ENCODE measurements around the gene SLC25A51.

The SLC25A51 gene

GRCh38 chr9:37919956-37920335 lies 16.0 kb upstream of the SLC25A51 start:
- no peak overlapping the region for H3K27ac ChIP-seq (ENCODE audit: low read length)
- H3K36me3 ChIP-seq (ENCODE audit: control insufficient read depth, insufficient read depth, low read length): peaks cover 5% of the 10 kb centered on the region; the same call in 1 of the 2 replicates
- no peak overlapping the region for H3K4me3 ChIP-seq (ENCODE audit: low read length)
- H3K9me3 ChIP-seq (ENCODE audit: control insufficient read depth, insufficient read depth, low read length): no peaks in the 10 kb centered on the region
- no CpG with 5 or more reads among the region's 6 CpGs for WGBS (ENCODE audit: insufficient coverage, insufficient read length)
- DNase-seq (ENCODE audit: low read depth, low spot score): no peak
- no peaks in the 10 kb centered on the region for H3K27me3 ChIP-seq (ENCODE audit: control insufficient read depth, insufficient read depth, low read length)
- H3K4me1 ChIP-seq (ENCODE audit: control insufficient read depth, insufficient read depth, low read length): peaks cover 5% of the 10 kb centered on the region

GRCh38 chr9:37919246-37919955 lies 15.5 kb upstream of the SLC25A51 start:
- DNase-seq (ENCODE audit: low read depth, low spot score): no peak
- no peak overlapping the region for H3K4me3 ChIP-seq (ENCODE audit: low read length)
- no peaks in the 10 kb centered on the region for H3K9me3 ChIP-seq (ENCODE audit: control insufficient read depth, insufficient read depth, low read length)
- H3K27ac ChIP-seq (ENCODE audit: low read length): no peak overlapping the region
- WGBS (ENCODE audit: insufficient coverage, insufficient read length): no CpG with 5 or more reads among the region's 16 CpGs
- no peaks in the 10 kb centered on the region for H3K27me3 ChIP-seq (ENCODE audit: control insufficient read depth, insufficient read depth, low read length)
- peaks cover 5% of the 10 kb centered on the region; the same call in 1 of the 2 replicates for H3K36me3 ChIP-seq (ENCODE audit: control insufficient read depth, insufficient read depth, low read length)
- H3K4me1 ChIP-seq (ENCODE audit: control insufficient read depth, insufficient read depth, low read length): peaks cover 5% of the 10 kb centered on the region

- Histone ChIP-seq H3K4me3 (ENCODE audit: low read length) (no peak overlapping the region), H3K27me3 (ENCODE audit: control insufficient read depth, insufficient read depth, low read length) (no peaks in the 10 kb centered on the region), H3K9me3 (ENCODE audit: control insufficient read depth, insufficient read depth, low read length) (no peaks in the 10 kb centered on the region), H3K36me3 (ENCODE audit: control insufficient read depth, insufficient read depth, low read length) (peaks cover 5% of the 10 kb centered on the region; the same call in 1 of the 2 replicates), H3K4me1 (ENCODE audit: control insufficient read depth, insufficient read depth, low read length) (peaks cover 6% of the 10 kb centered on the region), H3K27ac (ENCODE audit: low read length) (no peak overlapping the region)
- no CpG with 5 or more reads among the region's 6 CpGs for WGBS (ENCODE audit: insufficient coverage, insufficient read length)
- DNase-seq (ENCODE audit: low read depth, low spot score): no peak
These were observed 14.8 kb upstream of the SLC25A51 start for GRCh38 chr9:37918665-37919170.

GRCh38 chr9:37917801-37918664 lies 14.1 kb upstream of the SLC25A51 start:
- H3K27me3 ChIP-seq (ENCODE audit: control insufficient read depth, insufficient read depth, low read length): no peaks in the 10 kb centered on the region
- H3K36me3 ChIP-seq (ENCODE audit: control insufficient read depth, insufficient read depth, low read length): peaks cover 5% of the 10 kb centered on the region; the same call in 1 of the 2 replicates
- no CpG with 5 or more reads among the region's 21 CpGs for WGBS (ENCODE audit: insufficient coverage, insufficient read length)
- H3K4me1 ChIP-seq (ENCODE audit: control insufficient read depth, insufficient read depth, low read length): peaks cover 6% of the 10 kb centered on the region
- DNase-seq (ENCODE audit: low read depth, low spot score): no peak
- H3K27ac ChIP-seq (ENCODE audit: low read length): no peak overlapping the region
- H3K4me3 ChIP-seq (ENCODE audit: low read length): no peak overlapping the region
- no peaks in the 10 kb centered on the region for H3K9me3 ChIP-seq (ENCODE audit: control insufficient read depth, insufficient read depth, low read length)

- no CpG with 5 or more reads among the region's 8 CpGs for WGBS (ENCODE audit: insufficient coverage, insufficient read length)
These were observed 13.4 kb upstream of the SLC25A51 start for GRCh38 chr9:37917313-37917731.

GRCh38 chr9:37916471-37917312 lies 12.8 kb upstream of the SLC25A51 start:
- WGBS (ENCODE audit: insufficient coverage, insufficient read length): no CpG with 5 or more reads among the region's 18 CpGs
- Histone ChIP-seq H3K36me3 (ENCODE audit: control insufficient read depth, insufficient read depth, low read length) (peaks cover 5% of the 10 kb centered on the region; the same call in 1 of the 2 replicates), H3K27ac (ENCODE audit: low read length) (no peak overlapping the region), H3K4me3 (ENCODE audit: low read length) (no peak overlapping the region), H3K27me3 (ENCODE audit: control insufficient read depth, insufficient read depth, low read length) (no peaks in the 10 kb centered on the region), H3K4me1 (ENCODE audit: control insufficient read depth, insufficient read depth, low read length) (peaks cover 6% of the 10 kb centered on the region), H3K9me3 (ENCODE audit: control insufficient read depth, insufficient read depth, low read length) (no peaks in the 10 kb centered on the region)
- DNase-seq (ENCODE audit: low read depth, low spot score): no peak

More at GRCh38 chr9:37917313-37917731, 13.4 kb upstream of the SLC25A51 start:
- Histone ChIP-seq H3K4me1 (ENCODE audit: control insufficient read depth, insufficient read depth, low read length) (peaks cover 6% of the 10 kb centered on the region), H3K27ac (ENCODE audit: low read length) (no peak overlapping the region), H3K9me3 (ENCODE audit: control insufficient read depth, insufficient read depth, low read length) (no peaks in the 10 kb centered on the region), H3K36me3 (ENCODE audit: control insufficient read depth, insufficient read depth, low read length) (peaks cover 5% of the 10 kb centered on the region; the same call in 1 of the 2 replicates), H3K4me3 (ENCODE audit: low read length) (no peak overlapping the region), H3K27me3 (ENCODE audit: control insufficient read depth, insufficient read depth, low read length) (no peaks in the 10 kb centered on the region)
- no peak for DNase-seq (ENCODE audit: low read depth, low spot score)

GRCh38 chr9:37915911-37916470 lies 12.1 kb upstream of the SLC25A51 start:
- H3K4me1 ChIP-seq (ENCODE audit: control insufficient read depth, insufficient read depth, low read length): peaks cover 6% of the 10 kb centered on the region
- H3K4me3 ChIP-seq (ENCODE audit: low read length): no peak overlapping the region
- no peak overlapping the region for H3K27ac ChIP-seq (ENCODE audit: low read length)
- no peaks in the 10 kb centered on the region for H3K27me3 ChIP-seq (ENCODE audit: control insufficient read depth, insufficient read depth, low read length)
- peaks cover 5% of the 10 kb centered on the region; the same call in 1 of the 2 replicates for H3K36me3 ChIP-seq (ENCODE audit: control insufficient read depth, insufficient read depth, low read length)
- DNase-seq (ENCODE audit: low read depth, low spot score): no peak
- no peaks in the 10 kb centered on the region for H3K9me3 ChIP-seq (ENCODE audit: control insufficient read depth, insufficient read depth, low read length)
- WGBS (ENCODE audit: insufficient coverage, insufficient read length): no CpG with 5 or more reads among the region's 14 CpGs

- WGBS (ENCODE audit: insufficient coverage, insufficient read length): no CpG with 5 or more reads among the region's 11 CpGs
- Histone ChIP-seq H3K27ac (ENCODE audit: low read length) (no peak overlapping the region), H3K4me1 (ENCODE audit: control insufficient read depth, insufficient read depth, low read length) (peaks cover 5% of the 10 kb centered on the region), H3K27me3 (ENCODE audit: control insufficient read depth, insufficient read depth, low read length) (no peaks in the 10 kb centered on the region), H3K4me3 (ENCODE audit: low read length) (no peak overlapping the region), H3K36me3 (ENCODE audit: control insufficient read depth, insufficient read depth, low read length) (peaks cover 5% of the 10 kb centered on the region; the same call in 1 of the 2 replicates), H3K9me3 (ENCODE audit: control insufficient read depth, insufficient read depth, low read length) (no peaks in the 10 kb centered on the region)
- DNase-seq (ENCODE audit: low read depth, low spot score): no peak
These were observed 10.9 kb upstream of the SLC25A51 start for GRCh38 chr9:37914701-37915358.

- WGBS (ENCODE audit: insufficient coverage, insufficient read length): no CpG with 5 or more reads among the region's 8 CpGs
- Histone ChIP-seq H3K9me3 (ENCODE audit: control insufficient read depth, insufficient read depth, low read length) (no peaks in the 10 kb centered on the region), H3K4me1 (ENCODE audit: control insufficient read depth, insufficient read depth, low read length) (peaks cover 1% of the 10 kb centered on the region; the same call in 1 of the 2 replicates), H3K27me3 (ENCODE audit: control insufficient read depth, insufficient read depth, low read length) (no peaks in the 10 kb centered on the region), H3K36me3 (ENCODE audit: control insufficient read depth, insufficient read depth, low read length) (peaks cover 5% of the 10 kb centered on the region; the same call in 1 of the 2 replicates), H3K4me3 (ENCODE audit: low read length) (no peak overlapping the region), H3K27ac (ENCODE audit: low read length) (no peak overlapping the region)
- DNase-seq (ENCODE audit: low read depth, low spot score): no peak
These were observed 10.2 kb upstream of the SLC25A51 start for GRCh38 chr9:37914154-37914551.

Measured in iPS DF 6.9 (cell line).